ENCODE measurements around the gene MAML2.

DNA sequence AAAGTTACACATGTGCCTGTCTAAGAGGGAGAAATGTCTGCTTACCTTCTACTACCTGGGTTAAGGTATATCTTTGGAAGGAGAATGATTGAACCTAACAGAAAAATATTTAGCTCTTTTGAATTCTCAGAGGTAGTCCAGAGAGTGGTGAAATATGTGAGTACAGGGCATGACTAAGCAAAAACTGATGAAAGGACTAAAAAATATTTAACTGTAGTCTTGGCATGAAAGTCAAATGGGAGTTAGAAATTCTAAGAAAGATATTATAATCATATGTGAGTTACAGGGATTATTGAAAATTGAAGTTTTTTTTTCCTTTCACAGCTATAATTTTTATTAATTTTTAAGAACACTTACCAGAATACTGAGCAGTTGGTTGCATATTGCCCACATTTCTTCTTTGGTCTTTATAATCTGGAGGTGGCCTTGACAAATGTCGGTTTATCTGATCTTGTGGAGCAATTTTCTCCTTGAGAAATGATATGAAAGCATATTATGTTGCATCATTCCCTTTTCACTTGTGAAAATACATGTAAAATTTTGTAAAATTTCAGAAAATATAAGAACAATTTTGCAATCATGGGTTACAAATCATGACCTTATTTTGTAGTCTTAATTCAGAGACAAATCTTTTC lies 357.7 kb downstream of the MAML2 start:
- no peak for TF ChIP-seq GABPB1 (CRISPR knock-in tag; IDR thresholded peaks at IDR 0.05)
- no peak for TF ChIP-seq MAZ (IDR thresholded peaks at IDR 0.05; ENCODE audit: borderline replicate concordance, low read depth, low read length)
- TF ChIP-seq MAZ (CRISPR knock-in tag; IDR thresholded peaks at IDR 0.05; ENCODE audit: low read depth), result no peak
- TF ChIP-seq POLR2AphosphoS5 (IDR thresholded peaks at IDR 0.05; ENCODE audit: low read depth, low read length), result no peak
- no peak for TF ChIP-seq ZNF792 (CRISPR knock-in tag; IDR thresholded peaks at IDR 0.05)
